ENCODE results near the gene AMH. TPM values are rescaled to one million over a fixed set of nuclear protein-coding genes. Genes with fewer than 3 reads are reported as not detected.

Gene AMH
- total and polyA plus RNA-seq, 2 experiments from 2014 or later = 1.9 to 6.8 TPM

DNA sequence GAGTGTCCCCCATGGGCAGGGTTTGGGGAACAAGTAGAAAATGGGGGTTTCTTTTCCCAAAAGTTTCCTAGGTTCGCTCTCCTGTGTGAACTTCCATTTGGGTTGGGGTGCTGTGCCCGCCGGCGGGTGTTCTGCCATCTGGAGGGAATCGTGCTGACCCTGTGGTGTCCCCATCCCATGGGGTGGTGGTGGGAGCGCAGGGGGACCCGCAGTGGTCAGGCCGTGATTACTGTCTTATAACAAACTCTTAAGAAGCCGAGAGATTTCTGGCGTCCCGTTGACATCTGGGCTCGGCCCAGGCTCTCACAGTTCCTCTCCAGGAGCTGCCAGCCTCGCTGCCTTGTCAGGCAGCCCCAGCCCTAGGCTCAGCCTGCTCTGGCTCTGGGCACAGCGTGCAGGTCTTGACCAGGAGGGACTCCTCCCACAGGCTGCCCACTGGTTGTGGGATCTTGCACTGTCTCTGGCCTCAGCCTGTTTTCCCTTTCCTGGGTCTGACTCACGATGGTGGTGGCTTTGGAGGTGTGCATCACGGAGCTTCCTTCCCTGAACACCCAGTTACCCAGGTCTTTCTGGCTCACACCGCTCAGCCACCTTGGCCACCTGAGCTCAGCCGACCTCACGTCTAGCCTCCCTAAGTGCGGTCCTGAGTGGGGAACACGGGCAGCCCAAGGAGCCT, 47.5 kb upstream of the AMH start:
- 0 out of 2 replicates have a peak, but pooled peaks cover 6% of the 10 kb centered on the region for H3F3A ChIP-seq (replicated peaks; ENCODE audit: low read depth)
- H3K79me2 ChIP-seq (replicated peaks; ENCODE audit: insufficient read depth) = peaks cover 26% of the 10 kb centered on the region
- no peak overlapping the region for H3K4me2 ChIP-seq
- Mint-ChIP-seq H3K27ac (peak overlapping the region; percentile 41; the same call in 1 of the 2 replicates), H3K27me3 (ENCODE audit: insufficient read depth, low read depth, poor library complexity) (peaks cover 5% of the 10 kb centered on the region), H3K4me3 (no peak overlapping the region), H3K36me3 (ENCODE audit: low read depth) (peaks cover 31% of the 10 kb centered on the region), H3K9me3 (no peaks in the 10 kb centered on the region; the same call in 2 of the 3 replicates), H3K4me1 (peaks cover 6% of the 10 kb centered on the region; the same call in 1 of the 3 replicates)
- no peak for TF ChIP-seq CREB1 (CRISPR knock-in tag; IDR thresholded peaks at IDR 0.05; ENCODE audit: low read depth)
- no peak for TF ChIP-seq JUNB (IDR thresholded peaks at IDR 0.05; ENCODE audit: unreplicated experiment)
- TF ChIP-seq STAT1 (IDR thresholded peaks at IDR 0.05; ENCODE audit: unreplicated experiment) = no peak
- TF ChIP-seq, protein P1, sequence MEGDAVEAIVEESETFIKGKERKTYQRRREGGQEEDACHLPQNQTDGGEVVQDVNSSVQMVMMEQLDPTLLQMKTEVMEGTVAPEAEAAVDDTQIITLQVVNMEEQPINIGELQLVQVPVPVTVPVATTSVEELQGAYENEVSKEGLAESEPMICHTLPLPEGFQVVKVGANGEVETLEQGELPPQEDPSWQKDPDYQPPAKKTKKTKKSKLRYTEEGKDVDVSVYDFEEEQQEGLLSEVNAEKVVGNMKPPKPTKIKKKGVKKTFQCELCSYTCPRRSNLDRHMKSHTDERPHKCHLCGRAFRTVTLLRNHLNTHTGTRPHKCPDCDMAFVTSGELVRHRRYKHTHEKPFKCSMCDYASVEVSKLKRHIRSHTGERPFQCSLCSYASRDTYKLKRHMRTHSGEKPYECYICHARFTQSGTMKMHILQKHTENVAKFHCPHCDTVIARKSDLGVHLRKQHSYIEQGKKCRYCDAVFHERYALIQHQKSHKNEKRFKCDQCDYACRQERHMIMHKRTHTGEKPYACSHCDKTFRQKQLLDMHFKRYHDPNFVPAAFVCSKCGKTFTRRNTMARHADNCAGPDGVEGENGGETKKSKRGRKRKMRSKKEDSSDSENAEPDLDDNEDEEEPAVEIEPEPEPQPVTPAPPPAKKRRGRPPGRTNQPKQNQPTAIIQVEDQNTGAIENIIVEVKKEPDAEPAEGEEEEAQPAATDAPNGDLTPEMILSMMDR (conservative IDR thresholded peaks at IDR 0.05; ENCODE audit: low read depth in 2 of 2) = no peak
- no peak for TF ChIP-seq ZNF462 (CRISPR knock-in tag; IDR thresholded peaks at IDR 0.05)
- no peak for TF ChIP-seq ETS1 (IDR thresholded peaks at IDR 0.05)
- no peak for TF ChIP-seq EZH2 (IDR thresholded peaks at IDR 0.05; ENCODE audit: low read depth, unreplicated experiment)
- TF ChIP-seq POLR2AphosphoS5 (IDR thresholded peaks at IDR 0.05; ENCODE audit: low read depth) = no peak
- no peak for TF ChIP-seq REST (IDR thresholded peaks at IDR 0.05; ENCODE audit: unreplicated experiment)
- TF ChIP-seq ZNF114 (CRISPR knock-in tag; IDR thresholded peaks at IDR 0.05) = no peak
- TF ChIP-seq EZH2phosphoT487 (IDR thresholded peaks at IDR 0.05; ENCODE audit: unreplicated experiment) = no peak
- TF ChIP-seq ZNF331 (CRISPR knock-in tag; IDR thresholded peaks at IDR 0.05; ENCODE audit: low read depth) = no peak
- TF ChIP-seq NANOG (IDR thresholded peaks at IDR 0.05; ENCODE audit: borderline replicate concordance) = no peak
- H2AFZ ChIP-seq = no peak overlapping the region
- no peaks in the 10 kb centered on the region for H3K9me2 ChIP-seq (ENCODE audit: insufficient read depth)
- no peaks in the 10 kb centered on the region for H3K4me1 ChIP-seq (ENCODE audit: insufficient read depth)
- H3K27me3 ChIP-seq (ENCODE audit: insufficient read depth) = no peaks in the 10 kb centered on the region
- H3K27ac ChIP-seq (ENCODE audit: low read depth) = peak overlapping the region; percentile 92; the same call in 1 of the 2 replicates
- H4K20me1 ChIP-seq (replicated peaks; ENCODE audit: insufficient read depth) = no peaks in the 10 kb centered on the region; the same call in 1 of the 2 replicates
- H3K36me3 ChIP-seq (ENCODE audit: insufficient read depth) = no peaks in the 10 kb centered on the region; the same call in 1 of the 2 replicates
- H3K4me3 ChIP-seq = no peak overlapping the region
- DNase-seq (ENCODE audit: low spot score) (no peak), ATAC-seq (no peak)

Data from GM23338 (cell line).